ENCODE results near the gene AK9.
A peak's percentile ranks its signal among the peaks of the same experiment; 100 is the strongest.

The AK9 gene

GRCh38 chr6:109561844-109562243, 129.2 kb downstream of the AK9 start:
- no peaks in the 10 kb centered on the region for H3K27me3 ChIP-seq (ENCODE audit: control insufficient read depth, insufficient read depth, low read length)
- no peak overlapping the region for H3K27ac ChIP-seq
- no peak for TF ChIP-seq CTCF (IDR thresholded peaks at IDR 0.05)
- H3K9ac ChIP-seq, result no peak overlapping the region
- H2AFZ ChIP-seq, result no peak overlapping the region
- no peak overlapping the region for H3K4me3 ChIP-seq (ENCODE audit: low read depth, low read length)
- H3K4me2 ChIP-seq (ENCODE audit: low read length), result no peak overlapping the region
- no peaks in the 10 kb centered on the region for H3K4me1 ChIP-seq
- H3K79me2 ChIP-seq, result no peaks in the 10 kb centered on the region
- no peaks in the 10 kb centered on the region for H3K36me3 ChIP-seq (ENCODE audit: control insufficient read depth, insufficient read depth, low read length)
- H3K9me3 ChIP-seq (ENCODE audit: control insufficient read depth, low read length), result no peaks in the 10 kb centered on the region

- peaks cover 5% of the 10 kb centered on the region for H3K4me1 ChIP-seq
- H3K79me2 ChIP-seq, result no peaks in the 10 kb centered on the region
- H3K9me3 ChIP-seq (ENCODE audit: control insufficient read depth, low read length), result no peaks in the 10 kb centered on the region
- H3K27ac ChIP-seq, result no peak overlapping the region
- H3K9ac ChIP-seq, result no peak overlapping the region
- no peak overlapping the region for H3K4me3 ChIP-seq (ENCODE audit: low read depth, low read length)
- no peak for TF ChIP-seq CTCF (IDR thresholded peaks at IDR 0.05)
- no peak overlapping the region for H2AFZ ChIP-seq
- H3K36me3 ChIP-seq (ENCODE audit: control insufficient read depth, insufficient read depth, low read length), result no peaks in the 10 kb centered on the region
- H3K27me3 ChIP-seq (ENCODE audit: control insufficient read depth, insufficient read depth, low read length), result no peaks in the 10 kb centered on the region
- no peak overlapping the region for H3K4me2 ChIP-seq (ENCODE audit: low read length)
Observed at GRCh38 chr6:109531446-109531845, 159.6 kb downstream of the AK9 start.

GRCh38 chr6:109527989-109528388, 163.0 kb downstream of the AK9 start:
- peak; percentile 14 for TF ChIP-seq CTCF (IDR thresholded peaks at IDR 0.05)
- Histone ChIP-seq H3K9ac (no peak overlapping the region), H3K27ac (no peak overlapping the region), H3K36me3 (ENCODE audit: control insufficient read depth, insufficient read depth, low read length) (no peaks in the 10 kb centered on the region), H3K9me3 (ENCODE audit: control insufficient read depth, low read length) (peaks cover 7% of the 10 kb centered on the region), H3K79me2 (no peaks in the 10 kb centered on the region), H2AFZ (peak overlapping the region; percentile 20), H3K4me3 (ENCODE audit: low read depth, low read length) (no peak overlapping the region), H3K4me2 (ENCODE audit: low read length) (no peak overlapping the region), H3K27me3 (ENCODE audit: control insufficient read depth, insufficient read depth, low read length) (no peaks in the 10 kb centered on the region), H3K4me1 (peaks cover 5% of the 10 kb centered on the region)

- peaks cover 7% of the 10 kb centered on the region for H3K9me3 ChIP-seq (ENCODE audit: control insufficient read depth, low read length)
- H3K27ac ChIP-seq, result no peak overlapping the region
- no peak overlapping the region for H3K9ac ChIP-seq
- H3K4me2 ChIP-seq (ENCODE audit: low read length), result no peak overlapping the region
- no peaks in the 10 kb centered on the region for H3K27me3 ChIP-seq (ENCODE audit: control insufficient read depth, insufficient read depth, low read length)
- H3K4me1 ChIP-seq, result peaks cover 5% of the 10 kb centered on the region
- H3K79me2 ChIP-seq, result no peaks in the 10 kb centered on the region
- peak overlapping the region; percentile 71 for H2AFZ ChIP-seq
- H3K4me3 ChIP-seq (ENCODE audit: low read depth, low read length), result no peak overlapping the region
- peak; percentile 64 for TF ChIP-seq CTCF (IDR thresholded peaks at IDR 0.05)
- no peaks in the 10 kb centered on the region for H3K36me3 ChIP-seq (ENCODE audit: control insufficient read depth, insufficient read depth, low read length)
Observed at GRCh38 chr6:109526905-109527628, 163.9 kb downstream of the AK9 start.

- TF ChIP-seq CTCF (IDR thresholded peaks at IDR 0.05), result no peak
- no peaks in the 10 kb centered on the region for H3K27me3 ChIP-seq (ENCODE audit: control insufficient read depth, insufficient read depth, low read length)
- no peak overlapping the region for H3K27ac ChIP-seq
- peaks cover 5% of the 10 kb centered on the region for H3K4me1 ChIP-seq
- H3K4me2 ChIP-seq (ENCODE audit: low read length), result no peak overlapping the region
- no peak overlapping the region for H2AFZ ChIP-seq
- H3K36me3 ChIP-seq (ENCODE audit: control insufficient read depth, insufficient read depth, low read length), result no peaks in the 10 kb centered on the region
- H3K9me3 ChIP-seq (ENCODE audit: control insufficient read depth, low read length), result peaks cover 7% of the 10 kb centered on the region
- H3K79me2 ChIP-seq, result no peaks in the 10 kb centered on the region
- H3K4me3 ChIP-seq (ENCODE audit: low read depth, low read length), result no peak overlapping the region
- no peak overlapping the region for H3K9ac ChIP-seq
Observed at GRCh38 chr6:109524129-109524528, 166.9 kb downstream of the AK9 start.
